MCF 10A (cell line): Measurements from ENCODE around the gene FAU. TPM values are rescaled to one million over a fixed set of nuclear protein-coding genes. Genes with fewer than 3 reads are reported as not detected.

Experiments
- BruUV-seq: library from RNA; stranded (reverse); fragments of 400-500 nt; replicated peaks from 2 replicates; lab custom pipeline; 2021; lab: Mats Ljungman, UMichigan
- CTCF ChIA-PET: fragments of 300-600 bp; sonication (Branson Sonifier 250); formaldehyde crosslinking; extraction: SDS; loops from one replicate; lab custom pipeline; 2021; ENCODE audit warnings: antibody characterized with exemption, inconsistent platforms; lab: Yijun Ruan, JAX
- POLR2A ChIA-PET: fragments of 300-600, 350-650 bp; sonication (Branson Sonifier 250); formaldehyde crosslinking; extraction: SDS; loops from one replicate; lab custom pipeline; 2020; ENCODE audit warnings: antibody characterized with exemption, inconsistent platforms; lab: Yijun Ruan, JAX
- DNase-seq: peaks from one replicate; pipeline ENCODE4 v3.0.0-alpha.2; 2018; ENCODE audit not compliant: unreplicated experiment
- H3K27ac Mint-ChIP-seq: one replicate; pipeline ENCODE4 v1.8.0; 2022; ENCODE audit warnings: mild to moderate bottlenecking, low read depth, mixed read lengths; ENCODE audit not compliant: unreplicated experiment
- H3K27me3 Mint-ChIP-seq: one replicate; pipeline ENCODE4 v1.8.0; 2022; ENCODE audit warnings: mixed read lengths; ENCODE audit not compliant: insufficient read depth, unreplicated experiment
- H3K36me3 Mint-ChIP-seq: one replicate; pipeline ENCODE4 v1.8.0; 2022; ENCODE audit warnings: mild to moderate bottlenecking, moderate library complexity, mixed read lengths; ENCODE audit not compliant: insufficient read depth, unreplicated experiment
- H3K4me1 Mint-ChIP-seq: one replicate; pipeline ENCODE4 v1.8.0; 2022; ENCODE audit warnings: mixed read lengths; ENCODE audit not compliant: insufficient read depth, unreplicated experiment
- H3K4me3 Mint-ChIP-seq: one replicate; pipeline ENCODE4 v1.8.0; 2022; ENCODE audit warnings: mild to moderate bottlenecking, moderate library complexity, mixed read lengths; ENCODE audit not compliant: unreplicated experiment
- H3K9me3 Mint-ChIP-seq: one replicate; pipeline ENCODE4 v1.8.0; 2022; ENCODE audit warnings: mixed read lengths; ENCODE audit not compliant: unreplicated experiment
- CTCF ChIP-seq: fragments of 200-600 bp; IDR thresholded peaks from one replicate; pipeline ENCODE4 v1.8.0; 2022; ENCODE audit warnings: antibody characterized with exemption, mild to moderate bottlenecking; ENCODE audit not compliant: unreplicated experiment
- intact Hi-C: fragments of 100-400 bp; cut with micrococcal nuclease; formaldehyde crosslinking; loops from 2 replicates; pipeline ENCODE4 v1.14.1; 2022
- total RNA-seq: library from RNA; stranded (reverse); gene quantifications from 2 replicates; pipeline ENCODE4 v1.2.3, GENCODE V29; 2022

FAU gene
- total RNA-seq, 1 experiment from 2014 or later = 1,049 TPM

GRCh38 chr11:65167656-65168055, 45.7 kb upstream of the FAU start:
- ChIA-PET POLR2A (interaction anchor here (1.3 kb wide), 1 partner anchor 30 kb away, joined by 5 read pairs; no protein-coding TSS in a partner anchor), CTCF (no interaction called here)
- Mint-ChIP-seq H3K9me3 (no peaks in the 10 kb centered on the region), H3K36me3 (no peaks in the 10 kb centered on the region), H3K4me1 (no peaks in the 10 kb centered on the region), H3K27me3 (no peaks in the 10 kb centered on the region), H3K27ac (no peak overlapping the region), H3K4me3 (no peak overlapping the region)
- BruUV-seq = no TSS peak
- DNase-seq = no peak
- intact Hi-C loops = no loop called here
- TF ChIP-seq CTCF = no peak

DNA sequence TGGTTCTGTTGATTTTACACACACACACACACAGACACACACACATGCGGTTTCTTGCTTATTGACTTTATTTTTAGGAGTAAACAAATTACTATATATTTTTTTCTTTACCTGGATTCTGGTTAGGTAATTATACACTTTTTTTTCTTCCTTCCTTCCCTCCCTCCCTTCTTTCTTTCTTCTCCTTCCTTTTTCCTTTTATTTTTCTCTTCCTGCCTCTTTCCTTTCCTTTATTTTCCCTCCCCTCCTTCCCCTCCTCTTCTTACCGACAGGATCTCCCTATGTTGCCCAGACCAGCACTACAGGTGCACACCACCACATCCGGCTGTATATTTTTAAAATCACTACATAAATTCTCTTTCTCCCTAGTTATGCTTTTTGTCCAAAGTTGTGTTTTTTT, 45.0 kb upstream of the FAU start:
- Mint-ChIP-seq H3K36me3 (no peaks in the 10 kb centered on the region), H3K27ac (no peak overlapping the region), H3K4me3 (no peak overlapping the region), H3K9me3 (no peaks in the 10 kb centered on the region), H3K4me1 (no peaks in the 10 kb centered on the region), H3K27me3 (no peaks in the 10 kb centered on the region)
- ChIA-PET POLR2A (interaction anchor here (1.3 to 1.7 kb wide), 2 partner anchors 29 to 32 kb away, joined by 5 read pairs; no protein-coding TSS in a partner anchor), CTCF (no interaction called here)
- TF ChIP-seq CTCF = no peak
- intact Hi-C loops = no loop called here
- no TSS peak for BruUV-seq
- DNase-seq = no peak

DNA sequence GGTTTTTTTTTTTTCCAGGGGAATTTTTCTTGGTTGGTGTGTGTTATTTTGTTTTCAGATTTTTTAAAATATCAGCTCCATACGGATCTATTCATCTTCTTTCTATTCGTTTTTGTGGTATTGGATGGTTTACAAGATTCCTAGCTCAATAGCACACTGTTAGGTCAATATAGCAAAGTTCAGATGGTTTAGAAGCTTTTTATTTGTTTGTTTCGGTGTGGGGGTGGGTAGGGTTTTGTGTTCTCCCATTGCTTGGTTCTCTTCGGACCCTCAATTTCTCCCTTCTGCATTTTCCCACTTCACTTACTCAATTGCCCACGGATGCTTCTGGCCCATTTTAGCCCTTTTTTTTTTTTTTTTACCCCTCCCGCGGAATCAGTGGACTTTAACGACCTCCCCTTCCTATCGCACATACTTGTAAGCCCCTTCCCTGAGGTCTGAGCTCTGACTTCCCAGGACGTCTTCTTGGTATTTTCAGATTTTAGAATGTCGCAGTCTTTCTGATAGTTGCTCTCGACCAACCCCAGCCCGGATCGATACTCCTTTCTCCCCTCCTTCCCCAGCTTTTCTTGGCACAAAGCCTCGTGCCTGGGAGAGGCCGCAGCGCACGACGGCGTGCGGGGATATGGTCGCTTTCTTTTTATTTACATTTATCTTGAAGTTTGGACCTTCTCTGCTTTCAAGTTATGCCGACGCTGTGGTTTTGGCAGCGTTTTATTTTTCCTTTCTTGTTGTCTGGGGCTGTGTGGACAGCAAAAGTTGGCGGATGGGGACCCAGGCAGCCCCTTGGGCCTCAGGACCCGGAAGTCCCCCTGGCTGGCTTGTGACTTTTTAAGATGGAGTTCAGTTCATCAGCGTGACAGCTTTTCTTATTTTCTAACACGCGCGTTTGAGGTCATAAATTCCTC, 43.7 kb upstream of the FAU start:
- CTCF ChIA-PET = interaction anchor here (0.7 kb wide), 1 partner anchor 22 kb away, joined by 6 read pairs; no protein-coding TSS in a partner anchor
- no peak for DNase-seq
- no peaks in the 10 kb centered on the region for H3K27me3 Mint-ChIP-seq
- H3K36me3 Mint-ChIP-seq = no peaks in the 10 kb centered on the region
- BruUV-seq = no TSS peak
- no peak overlapping the region for H3K4me3 Mint-ChIP-seq
- H3K4me1 Mint-ChIP-seq = no peaks in the 10 kb centered on the region
- TF ChIP-seq CTCF = no peak
- POLR2A ChIA-PET = interaction anchor here (0.7 to 1.7 kb wide), 2 partner anchors 26 to 30 kb away, joined by 3 to 5 read pairs; no protein-coding TSS in a partner anchor
- no peaks in the 10 kb centered on the region for H3K9me3 Mint-ChIP-seq
- intact Hi-C loops = no loop called here
- H3K27ac Mint-ChIP-seq = no peak overlapping the region

GRCh38 chr11:65163684-65164083, 41.8 kb upstream of the FAU start:
- no TSS peak for BruUV-seq
- ChIA-PET POLR2A (interaction anchor here (0.9 to 1.3 kb wide), 2 partner anchors 12 to 16 kb away, joined by 3 read pairs; no protein-coding TSS in a partner anchor), CTCF (no interaction called here)
- intact Hi-C loops = no loop called here
- DNase-seq = no peak
- TF ChIP-seq CTCF = no peak
- no peaks in the 10 kb centered on the region for H3K9me3 Mint-ChIP-seq
- no peak overlapping the region for H3K4me3 Mint-ChIP-seq
- H3K4me1 Mint-ChIP-seq = no peaks in the 10 kb centered on the region
- H3K27me3 Mint-ChIP-seq = no peaks in the 10 kb centered on the region
- H3K36me3 Mint-ChIP-seq = no peaks in the 10 kb centered on the region
- no peak overlapping the region for H3K27ac Mint-ChIP-seq
